ENCODE results near the gene ARGLU1.

DNA sequence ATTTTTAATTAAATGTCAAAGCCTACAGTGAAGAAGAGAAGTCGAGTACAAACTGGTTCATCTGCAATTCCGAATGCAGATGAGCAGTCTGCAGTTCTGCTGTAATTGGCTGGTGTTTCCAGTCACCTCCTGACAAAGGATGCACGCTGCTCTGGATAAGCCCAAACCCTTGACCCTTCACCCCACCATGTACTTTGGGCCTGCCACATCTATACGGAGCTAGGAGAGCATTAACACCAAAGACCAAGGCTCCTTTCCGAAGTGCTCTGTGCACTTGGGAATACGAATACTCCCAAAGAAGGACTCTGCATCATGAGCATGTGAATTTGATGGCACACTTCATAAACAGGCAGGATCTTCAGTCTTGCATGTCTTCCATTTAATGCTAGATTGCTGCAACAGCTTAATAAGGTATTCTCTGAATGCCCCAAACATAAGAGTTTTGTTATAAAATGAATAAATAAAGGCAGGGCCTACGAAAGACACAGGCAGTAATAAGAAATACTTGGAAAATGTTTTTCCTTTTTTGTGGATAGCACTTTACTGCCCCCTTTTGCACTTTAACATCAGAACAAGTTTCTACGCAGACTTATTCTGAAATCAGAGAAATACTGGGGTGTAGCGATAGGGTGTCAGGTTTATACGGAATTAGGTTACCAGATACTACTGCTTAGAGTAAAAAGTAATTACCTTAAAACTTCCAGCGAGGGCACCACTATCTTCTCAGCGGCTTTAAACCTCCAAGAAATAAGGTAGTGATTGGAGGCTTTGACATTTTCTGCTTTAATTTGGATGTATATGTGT, 47.5 kb downstream of the ARGLU1 start:
- TF ChIP-seq POLR2AphosphoS5 (IDR thresholded peaks at IDR 0.05; ENCODE audit: borderline replicate concordance, low read depth, low read length), result no peak
- no peak for TF ChIP-seq EZH2 (IDR thresholded peaks at IDR 0.05)

Measured in SK-N-MC (cell line).